Left ventricle myocardium superior (tissue), 1 donor: ENCODE data around the gene APEH. TPM values are rescaled to one million over a fixed set of nuclear protein-coding genes. Genes with fewer than 3 reads are reported as not detected.
A peak's percentile ranks its signal among the peaks of the same experiment; 100 is the strongest.

ENCODE experiments used
- ATAC-seq: fragments of 200-7000 bp; cut with Tn5 transposase; one replicate; pipeline ENCODE4 v1.9.1; 2020; ENCODE audit warnings: mild to moderate bottlenecking, moderate library complexity
- DNase-seq: peaks from one replicate; pipeline ENCODE4 v3.0.0-alpha.2; 2020
- intact Hi-C: fragments of 100-400 bp; cut with micrococcal nuclease; formaldehyde crosslinking; loops from one replicate; pipeline ENCODE4 v1.11.0; 2022
- total RNA-seq: library from RNA; stranded (reverse); fragmentation: NEBNext Ultra II Directional; extraction: Animal tissue kit (Norgen Biotek cat#: 25700); gene quantifications from one replicate; pipeline ENCODE4 v1.2.1, GENCODE V29; 2021
- donor health status: DM: no; HTN: yes; CAD: no; lungs with severe emphysema.

APEH gene
- total RNA-seq, 1 donor from 2014 or later, result 113 TPM

DNA sequence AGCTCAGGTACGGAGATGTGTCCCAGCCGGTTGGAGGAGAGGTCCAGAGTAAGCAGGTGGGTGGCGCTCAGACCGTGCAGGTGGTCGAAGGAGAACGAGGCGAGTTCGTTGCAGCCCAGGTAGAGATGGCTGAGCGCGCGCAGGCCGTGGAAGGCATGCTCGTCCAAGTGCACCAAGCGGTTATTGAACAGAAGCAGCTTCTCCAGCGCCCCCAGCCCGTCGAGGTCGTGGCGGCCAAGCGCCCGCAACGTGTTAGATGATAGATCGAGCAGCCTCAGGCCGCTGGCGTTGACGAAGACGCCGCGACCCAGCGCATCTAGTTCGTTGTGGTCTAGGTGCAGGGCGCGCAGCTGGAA, 44.7 kb downstream of the APEH start:
- ATAC-seq (no peak), DNase-seq (no peak)
- intact Hi-C loops, result no loop called here

- ATAC-seq (peak; percentile 78), DNase-seq (peak; percentile 98)
- intact Hi-C loops, result no loop called here
These were observed 45.2 kb downstream of the APEH start, which contains the start of gene AMIGO3 for GRCh38 chr3:49719214-49719884. Gene AMIGO3, minus strand, starts transcription at chr3:49719684. Its CDS starts 219 bp downstream, at chr3:49719465.

DNA sequence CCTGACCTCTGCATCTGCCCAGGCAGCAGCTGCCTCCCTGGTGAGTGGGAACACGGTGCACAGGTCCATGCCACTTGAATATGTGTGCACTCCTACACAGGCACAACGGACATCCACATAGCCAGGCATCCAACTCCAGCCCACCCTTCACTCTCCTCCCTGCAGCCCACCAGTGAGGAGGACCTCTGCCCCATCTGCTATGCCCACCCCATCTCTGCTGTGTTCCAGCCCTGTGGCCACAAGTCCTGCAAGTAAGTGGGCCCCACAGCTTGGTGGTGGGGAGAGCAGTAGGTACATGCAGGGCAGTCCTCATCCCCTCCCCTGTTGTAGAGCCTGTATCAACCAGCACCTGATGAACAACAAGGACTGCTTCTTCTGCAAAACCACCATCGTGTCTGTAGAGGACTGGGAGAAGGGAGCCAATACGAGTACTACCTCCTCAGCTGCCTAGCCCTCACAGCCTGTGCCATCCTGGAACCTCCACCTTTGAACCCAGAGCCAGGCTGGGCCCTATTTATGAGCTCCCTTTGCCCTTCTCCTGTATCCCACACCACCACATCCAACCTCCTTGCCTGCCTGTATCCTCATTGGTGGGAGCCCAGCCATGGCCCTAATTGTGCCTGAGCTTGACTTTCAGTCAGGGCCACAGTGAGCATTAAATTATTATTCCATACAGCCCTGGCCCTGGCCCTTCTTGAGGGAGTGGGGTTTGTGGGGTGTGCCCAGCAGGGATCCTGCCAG, 46.9 kb downstream of the APEH start:
- ATAC-seq (no peak), DNase-seq (no peak)
- intact Hi-C loops, result no loop called here

DNA sequence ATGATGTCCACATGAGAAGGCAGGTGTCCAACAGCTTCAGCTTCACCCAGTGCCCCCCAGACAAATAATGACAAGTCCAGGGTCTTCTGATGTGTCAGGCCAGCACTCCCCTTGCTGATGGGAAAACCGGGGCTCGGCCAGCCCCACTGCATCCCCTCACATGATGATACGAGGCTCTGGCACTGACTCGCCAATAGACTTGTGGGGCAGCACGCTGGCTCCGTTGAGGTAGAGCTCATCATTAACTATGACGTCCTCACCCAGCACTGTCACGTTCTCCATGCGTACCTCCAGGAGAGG, 47.4 kb downstream of the APEH start:
- intact Hi-C loops, result no loop called here
- no peak for ATAC-seq

GRCh38 chr3:49721896-49722781, 48.0 kb downstream of the APEH start:
- intact Hi-C loops, result no loop called here
- ATAC-seq (no peak), DNase-seq (no peak)

More for the DNA sequence above, 47.4 kb downstream of the APEH start:
- no peak for DNase-seq

GRCh38 chr3:49722896-49723295, 48.7 kb downstream of the APEH start:
- no peak for DNase-seq
- intact Hi-C loops, result no loop called here

GRCh38 chr3:49723296-49723627, 49.1 kb downstream of the APEH start:
- intact Hi-C loops, result no loop called here
- ATAC-seq (peak; percentile 13), DNase-seq (peak; percentile 72)

More at GRCh38 chr3:49722896-49723295, 48.7 kb downstream of the APEH start:
- ATAC-seq, result no peak

DNA sequence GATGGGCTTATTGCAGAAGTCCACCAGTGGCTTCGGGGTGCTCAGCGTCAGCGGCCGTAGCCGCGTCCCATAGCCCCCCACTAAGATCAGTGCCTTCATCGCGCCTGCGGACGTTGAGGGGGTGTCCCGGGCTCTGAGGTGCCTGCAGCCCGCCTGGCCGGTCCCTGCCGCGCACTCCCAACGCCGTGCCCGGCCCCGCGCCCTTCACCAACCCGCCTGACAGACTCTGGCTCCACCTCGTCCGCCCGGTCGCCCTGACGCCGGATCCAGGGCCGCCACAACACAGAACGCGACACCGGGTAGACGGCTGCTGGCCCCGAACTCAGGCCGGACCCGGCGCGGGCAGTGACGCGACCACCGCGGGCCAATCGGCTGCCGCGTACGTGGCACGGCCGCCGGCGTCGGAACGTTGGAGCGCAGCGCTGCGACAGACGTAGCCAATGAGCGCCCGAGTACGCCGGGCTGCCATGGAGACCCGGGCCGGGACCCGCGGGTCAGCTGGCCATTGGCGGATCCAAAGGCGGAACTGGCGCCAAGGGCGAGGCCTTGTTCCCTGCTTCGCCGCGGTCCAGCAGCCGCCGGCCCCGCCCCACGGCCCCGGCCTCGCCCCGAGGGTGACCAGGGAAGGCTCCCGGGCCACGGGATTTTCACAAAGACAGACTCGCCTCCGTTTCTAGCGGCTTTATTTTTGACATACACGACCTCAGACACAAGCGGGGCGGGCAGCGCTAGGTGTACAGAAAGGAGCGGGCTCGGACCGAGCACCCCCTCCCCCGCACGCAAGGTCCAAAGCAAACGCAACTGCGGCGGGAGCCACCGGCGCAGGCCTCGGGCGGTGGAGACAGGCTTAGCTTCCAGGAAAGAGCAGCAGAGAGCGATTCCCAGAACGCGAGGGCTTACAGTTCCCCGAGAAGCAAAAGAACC, 49.7 kb downstream of the APEH start, which contains the start of gene GMPPB:
TSS of gene GMPPB (minus strand) at position 324 of the 924 bp plus-strand sequence. CDS start at position 99, 225 bp downstream.
- intact Hi-C loops, result no loop called here
- peak; percentile 89 for ATAC-seq
- DNase-seq, result peak; percentile 99

- intact Hi-C loops, result no loop called here
- ATAC-seq, result no peak
- DNase-seq, result no peak
These were observed 50.4 kb downstream of the APEH start for GRCh38 chr3:49724586-49724985.

DNA sequence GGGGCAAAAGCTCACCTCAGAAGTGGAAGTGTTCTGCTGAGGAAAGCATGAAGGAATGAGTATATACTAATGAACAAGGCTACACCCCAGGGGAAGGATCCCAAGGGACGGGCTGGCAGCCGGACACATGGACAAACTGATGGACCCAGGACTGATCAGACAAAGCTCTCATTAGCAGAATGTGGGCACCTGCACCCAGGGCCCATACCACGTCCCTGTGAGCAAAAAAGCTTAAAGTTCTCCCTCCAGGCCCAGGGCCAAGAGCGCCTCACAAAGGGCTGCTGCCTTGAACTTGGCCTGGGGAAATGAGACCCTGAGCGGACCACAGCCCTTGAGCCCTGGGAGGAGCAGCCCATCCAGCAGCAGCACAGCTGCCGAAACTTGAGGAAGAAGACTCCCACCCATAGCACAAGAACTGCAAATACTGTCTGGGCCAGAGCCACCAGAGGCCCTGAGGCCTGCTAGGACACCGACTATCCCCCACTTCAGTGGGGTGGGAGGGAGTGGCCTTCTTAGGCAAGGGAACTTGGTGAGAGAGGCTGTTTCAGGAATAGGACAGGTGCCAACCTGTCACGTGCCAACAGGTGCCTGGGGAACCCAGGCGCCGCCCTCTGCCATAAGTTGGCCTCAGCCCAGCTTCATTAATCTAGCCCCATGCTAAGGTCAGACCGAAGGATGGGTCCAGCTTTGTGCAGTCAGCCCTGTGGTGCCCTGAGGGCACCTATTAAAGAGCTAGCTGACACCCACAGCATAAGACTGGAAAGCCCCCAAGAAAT, 51.9 kb downstream of the APEH start:
- no peak for ATAC-seq
- intact Hi-C loops, result no loop called here
- no peak for DNase-seq

DNA sequence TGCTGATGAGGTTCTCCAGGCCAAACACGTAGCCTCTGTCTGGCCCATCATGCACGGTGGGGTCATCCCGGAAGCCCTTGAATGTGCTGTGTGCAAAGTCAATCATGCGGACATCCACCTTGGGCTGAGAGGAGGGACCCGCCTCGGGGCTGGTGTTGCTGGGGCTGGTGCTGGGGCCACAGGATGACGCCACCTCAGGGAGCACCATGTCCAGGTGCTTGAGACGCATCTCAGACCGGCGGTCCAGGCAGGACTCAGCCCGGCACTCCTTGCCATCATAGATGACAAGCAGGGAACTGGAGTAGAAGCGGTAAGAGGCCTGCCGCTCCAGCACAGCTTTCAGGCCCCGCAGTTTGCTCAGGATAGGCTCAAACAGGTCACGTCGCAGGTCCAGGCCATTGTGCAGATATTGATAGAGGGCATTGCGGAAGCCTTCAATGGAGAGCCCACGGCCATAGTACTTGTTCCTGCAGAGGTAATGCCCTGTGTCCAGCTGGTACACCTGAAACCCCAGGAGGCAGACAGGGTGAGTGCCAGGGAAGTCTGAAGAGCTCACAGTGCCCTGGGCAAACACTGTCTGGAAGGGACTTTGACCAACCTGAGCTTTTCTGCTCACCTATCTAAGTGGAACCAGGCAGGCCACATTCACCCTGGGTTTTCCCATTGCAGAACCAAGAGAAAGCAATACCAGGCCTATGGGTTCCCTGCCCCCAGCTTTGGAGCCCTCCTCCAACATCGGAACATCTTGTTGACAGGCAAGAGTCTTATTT, 53.2 kb downstream of the APEH start:
- no peak for ATAC-seq
- DNase-seq, result no peak
- intact Hi-C loops, result no loop called here

DNA sequence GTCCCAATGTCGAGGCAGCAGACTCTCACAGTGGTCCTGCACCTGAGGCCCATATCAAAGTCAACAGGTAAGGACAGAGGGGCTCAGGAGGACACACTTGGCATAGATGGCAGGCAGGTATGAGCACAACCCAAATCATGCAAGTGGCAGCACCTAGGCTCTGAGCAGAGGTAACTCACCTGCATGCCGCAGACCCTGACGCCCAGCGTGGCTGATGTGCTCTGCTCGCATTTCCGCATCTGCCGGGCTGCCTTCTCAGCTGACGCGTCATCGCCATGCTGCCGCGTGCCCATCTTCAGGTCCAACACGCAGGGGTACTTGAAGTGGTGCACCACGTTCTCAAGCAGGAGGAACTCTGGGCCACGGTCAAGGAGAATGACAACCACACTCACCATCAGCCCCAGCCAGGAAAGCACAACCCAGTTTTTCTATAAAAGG, 53.8 kb downstream of the APEH start:
- DNase-seq, result no peak
- intact Hi-C loops, result no loop called here
- no peak for ATAC-seq

DNA sequence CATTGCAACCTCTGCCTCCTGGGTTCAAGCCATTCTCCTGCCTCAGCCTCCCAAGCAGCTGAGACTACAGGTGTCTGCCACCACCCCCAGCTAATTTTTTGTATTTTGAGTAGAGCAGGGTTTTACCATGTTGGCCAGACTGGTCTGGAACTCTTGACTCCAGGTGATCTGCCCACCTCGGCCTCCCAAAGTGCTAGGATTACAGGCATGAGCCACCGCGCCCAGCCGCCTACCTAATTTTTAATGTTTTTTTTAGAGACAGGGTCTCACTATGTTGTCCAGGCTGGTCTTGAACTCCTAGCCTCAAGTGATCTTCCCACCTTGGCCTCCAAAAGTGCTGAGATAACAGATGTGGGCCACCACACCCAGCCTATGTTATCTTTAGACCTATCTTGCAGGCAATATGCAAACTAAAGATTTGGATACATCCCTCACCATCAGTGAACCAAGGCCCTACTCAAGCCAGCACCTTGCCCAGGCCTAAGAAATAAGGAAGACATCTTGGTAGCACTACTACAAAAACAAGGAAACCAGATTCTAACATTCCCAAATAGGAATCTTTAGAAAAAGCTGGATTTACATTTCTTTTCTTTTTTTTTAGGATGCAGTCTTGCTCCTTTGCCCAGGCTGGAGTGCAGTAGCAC, 55.9 kb downstream of the APEH start:
- DNase-seq, result no peak
- ATAC-seq, result no peak
- intact Hi-C loops, result no loop called here

- ATAC-seq (no peak), DNase-seq (no peak)
- intact Hi-C loops, result no loop called here
These were observed 58.4 kb downstream of the APEH start for GRCh38 chr3:49732597-49732996.

GRCh38 chr3:49733551-49733950, 59.4 kb downstream of the APEH start:
- no peak for ATAC-seq
- DNase-seq, result no peak
- intact Hi-C loops, result no loop called here
